T-helper 17 cell (primary cell): ENCODE results near the gene KRTAP4-6. TPM values are rescaled to one million over a fixed set of nuclear protein-coding genes. Genes with fewer than 3 reads are reported as not detected.
"Not testable (repeated sequence)": the region's sequence is repeated elsewhere in the genome, so short reads cannot be mapped to it uniquely, and the experiment has no call there.

ENCODE experiments used
- ATAC-seq: fragments of 150-1000 bp; cut with Tn5 transposase; 2 replicates; pipeline ENCODE4 v1.10.0; 2021; ENCODE audit warnings: mild to moderate bottlenecking, moderate library complexity
- DNase-seq, 3 donors: peaks; one replicate each; pipeline versions ENCODE4 v3.0.0 to v3.0.0-alpha.2; 2020 to 2021
- H3K9me3 ChIP-seq: one replicate; pipeline ENCODE4 v1.7.0; 2013; ENCODE audit warnings: low read length, mild to moderate bottlenecking; ENCODE audit not compliant: control insufficient read depth, poor library complexity, severe bottlenecking
- H3K27ac Mint-ChIP-seq: one replicate; pipeline ENCODE4 v1.8.0; 2022; ENCODE audit warnings: mild to moderate bottlenecking, moderate library complexity, mixed read lengths
- H3K27me3 Mint-ChIP-seq: one replicate; pipeline ENCODE4 v1.8.0; 2022; ENCODE audit warnings: mixed read lengths
- H3K36me3 Mint-ChIP-seq: one replicate; pipeline ENCODE4 v1.8.0; 2022; ENCODE audit warnings: low read depth, mixed read lengths
- H3K4me1 Mint-ChIP-seq: one replicate; pipeline ENCODE4 v1.8.0; 2022; ENCODE audit warnings: mild to moderate bottlenecking, mixed read lengths
- H3K4me3 Mint-ChIP-seq: one replicate; pipeline ENCODE4 v1.8.0; 2022; ENCODE audit warnings: mild to moderate bottlenecking, moderate library complexity, mixed read lengths
- total RNA-seq, 4 donors: library from RNA in 2 of 4; stranded (reverse) in 2 of 4; gene quantifications; one replicate each; pipeline ENCODE4 v1.2.3 and lab custom pipeline; 2022 to 2026

KRTAP4-6 gene
- total RNA-seq, 2 donors from 2014 or later, result not detected

DNA sequence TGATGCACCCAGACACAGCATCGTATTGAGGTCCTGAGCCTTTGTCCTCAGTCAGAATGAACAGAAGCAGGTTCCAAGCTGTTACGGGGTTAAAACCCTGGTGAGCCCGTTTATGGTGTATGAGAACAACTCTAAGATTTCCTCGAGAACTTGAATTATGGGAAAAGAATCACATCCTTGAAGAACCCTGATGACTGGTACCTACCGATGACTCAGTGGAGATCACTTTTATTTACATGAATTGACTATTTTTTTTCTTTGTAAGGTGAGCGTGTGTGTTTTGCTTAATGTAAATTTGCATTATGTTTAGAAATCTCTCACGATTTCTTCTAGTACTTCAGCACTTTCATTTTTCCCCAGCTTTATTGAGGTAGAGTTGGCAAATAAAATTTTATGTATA lies 23.5 kb upstream of the KRTAP4-6 start:
- H3K27me3 Mint-ChIP-seq, result peaks cover 29% of the 10 kb centered on the region

DNA sequence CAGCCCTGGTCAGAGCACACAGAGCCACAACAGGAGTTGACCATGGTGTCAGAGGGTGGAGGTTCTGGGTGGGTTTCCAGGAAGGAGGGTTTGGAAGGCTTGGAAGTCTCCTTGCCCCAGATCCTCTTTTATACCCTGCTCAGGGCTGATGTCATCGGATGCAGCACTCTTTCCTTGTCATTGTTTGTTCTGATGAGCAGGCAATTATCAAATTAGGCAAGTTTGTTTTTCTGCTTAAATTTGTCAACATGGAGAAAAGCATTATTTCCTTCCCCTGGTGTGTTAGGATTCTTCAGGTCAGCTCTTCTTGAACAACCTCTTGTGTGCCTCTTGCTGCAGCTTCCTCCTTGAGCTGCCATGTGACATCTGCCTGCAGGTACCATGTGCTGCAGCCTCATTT lies 20.3 kb upstream of the KRTAP4-6 start, which contains the start of gene KRTAP4-4:
Gene KRTAP4-4, minus strand, starts transcription at position 101 of the 400 bp plus-strand sequence. Its CDS starts 57 bp downstream, at position 44.
- H3K4me1 Mint-ChIP-seq, result peaks cover 3% of the 10 kb centered on the region
- H3K27ac Mint-ChIP-seq, result no peak within 1 kb of the TSS
- DNase-seq (no peak), ATAC-seq (no peak)
- H3K36me3 Mint-ChIP-seq, result peaks cover 3% of the 10 kb centered on the region
- H3K27me3 Mint-ChIP-seq, result peaks cover 56% of the 10 kb centered on the region
- H3K4me3 Mint-ChIP-seq, result no peak within 1 kb of the TSS
- H3K9me3 ChIP-seq, result no peaks in the 10 kb centered on the region

More for the DNA sequence above, 23.5 kb upstream of the KRTAP4-6 start:
- DNase-seq (no peak), ATAC-seq (no peak)
- H3K36me3 Mint-ChIP-seq, result peaks cover 3% of the 10 kb centered on the region
- H3K27ac Mint-ChIP-seq, result no peak overlapping the region
- no peaks in the 10 kb centered on the region for H3K9me3 ChIP-seq
- no peak overlapping the region for H3K4me3 Mint-ChIP-seq
- H3K4me1 Mint-ChIP-seq, result peaks cover 3% of the 10 kb centered on the region

DNA sequence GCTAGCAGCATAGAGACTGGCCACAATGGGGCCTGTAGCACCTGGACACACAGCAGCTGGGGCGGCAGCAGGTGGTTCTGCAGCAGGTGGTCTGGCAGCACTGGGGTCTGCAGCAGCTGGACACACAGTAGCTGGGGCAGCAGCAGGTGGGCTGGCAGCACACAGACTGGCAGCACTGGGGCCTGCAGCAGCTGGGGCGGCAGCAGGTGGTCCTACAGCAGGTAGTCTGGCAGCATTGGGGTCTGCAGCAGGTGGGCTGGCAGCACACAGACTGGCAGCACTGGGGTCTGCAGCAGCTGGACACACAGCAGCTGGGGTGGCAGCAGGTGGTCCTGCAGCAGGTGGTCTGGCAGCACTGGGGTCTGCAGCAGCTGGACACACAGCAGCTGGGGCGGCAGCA lies 19.8 kb upstream of the KRTAP4-6 start:
- peaks cover 57% of the 10 kb centered on the region for H3K27me3 Mint-ChIP-seq
- H3K4me3 Mint-ChIP-seq, ATAC-seq, H3K27ac Mint-ChIP-seq, DNase-seq, H3K4me1 Mint-ChIP-seq, H3K36me3 Mint-ChIP-seq, H3K9me3 ChIP-seq: not testable (repeated sequence)

DNA sequence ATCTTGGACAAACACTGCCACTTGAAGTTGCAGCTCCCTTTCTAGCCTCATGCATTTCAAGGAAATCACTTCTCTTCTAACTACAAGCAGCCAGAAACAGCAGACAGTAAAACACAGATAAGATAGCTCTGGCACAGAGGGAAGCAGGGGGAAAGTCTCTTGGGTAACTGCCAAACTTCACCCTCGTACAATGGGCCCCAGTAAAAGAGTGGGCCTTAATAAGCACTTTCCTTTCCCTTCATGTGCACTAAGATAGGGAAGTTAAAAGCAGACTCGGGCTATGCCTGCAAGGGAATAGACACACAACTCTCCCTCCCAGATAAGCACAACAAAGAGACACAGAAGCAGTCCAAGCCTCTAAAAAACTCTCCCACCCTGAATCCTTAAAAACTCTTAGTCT lies 13.5 kb upstream of the KRTAP4-6 start:
- DNase-seq (no peak), ATAC-seq (no peak)
- H3K4me3 Mint-ChIP-seq, result no peak overlapping the region
- no peaks in the 10 kb centered on the region for H3K9me3 ChIP-seq
- H3K4me1 Mint-ChIP-seq, result peaks cover 6% of the 10 kb centered on the region
- peaks cover 48% of the 10 kb centered on the region for H3K27me3 Mint-ChIP-seq
- no peak overlapping the region for H3K27ac Mint-ChIP-seq
- no peaks in the 10 kb centered on the region for H3K36me3 Mint-ChIP-seq

DNA sequence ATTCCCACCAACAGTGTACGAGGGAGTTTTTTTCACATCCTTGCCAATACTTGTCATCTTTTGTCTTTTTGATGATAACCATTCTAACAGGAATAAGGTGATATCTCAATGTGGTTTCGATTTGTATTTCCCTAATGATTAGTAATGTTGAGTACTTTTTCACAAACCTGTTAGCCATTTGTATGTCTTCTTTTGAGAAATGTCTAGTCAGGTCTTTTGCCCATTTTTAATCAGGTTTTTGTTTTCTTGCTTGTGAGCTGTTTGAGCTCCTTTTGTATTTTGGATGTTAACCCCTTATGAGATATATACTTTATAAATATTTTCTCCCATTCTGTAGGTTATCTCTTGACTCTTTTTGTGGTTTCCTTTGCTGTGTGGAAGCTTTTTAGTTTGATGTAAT lies 11.2 kb upstream of the KRTAP4-6 start:
- H3K27me3 Mint-ChIP-seq, result peaks cover 30% of the 10 kb centered on the region
- ATAC-seq (no peak), DNase-seq (no peak)
- H3K36me3 Mint-ChIP-seq, result no peaks in the 10 kb centered on the region
- no peak overlapping the region for H3K27ac Mint-ChIP-seq
- no peaks in the 10 kb centered on the region for H3K9me3 ChIP-seq
- H3K4me3 Mint-ChIP-seq, result no peak overlapping the region
- H3K4me1 Mint-ChIP-seq, result peaks cover 6% of the 10 kb centered on the region

DNA sequence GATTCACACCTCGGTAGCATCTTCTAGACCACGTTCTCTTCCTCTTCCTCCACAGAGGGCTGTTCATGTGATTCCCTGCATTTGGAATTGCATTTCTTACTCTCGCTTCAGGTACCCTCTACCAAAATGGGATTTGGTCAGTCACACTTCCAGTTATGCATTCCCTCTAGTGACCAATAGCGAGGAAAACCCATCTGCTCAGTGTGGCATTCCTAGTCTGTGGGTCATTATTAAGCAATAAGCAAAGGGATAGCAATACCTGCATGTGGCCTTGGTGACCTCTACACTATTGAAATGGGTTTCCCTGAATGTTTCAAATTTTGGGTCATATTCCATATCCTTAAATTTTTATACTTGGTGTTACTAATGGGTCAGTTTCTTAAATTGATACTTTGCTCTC lies 9.7 kb upstream of the KRTAP4-6 start:
- no peak overlapping the region for H3K4me3 Mint-ChIP-seq
- ATAC-seq, result no peak
- H3K36me3 Mint-ChIP-seq, result no peaks in the 10 kb centered on the region
- H3K9me3 ChIP-seq, result no peaks in the 10 kb centered on the region
- no peak for DNase-seq
- peaks cover 20% of the 10 kb centered on the region for H3K27me3 Mint-ChIP-seq
- peaks cover 7% of the 10 kb centered on the region for H3K4me1 Mint-ChIP-seq
- H3K27ac Mint-ChIP-seq, result no peak overlapping the region

DNA sequence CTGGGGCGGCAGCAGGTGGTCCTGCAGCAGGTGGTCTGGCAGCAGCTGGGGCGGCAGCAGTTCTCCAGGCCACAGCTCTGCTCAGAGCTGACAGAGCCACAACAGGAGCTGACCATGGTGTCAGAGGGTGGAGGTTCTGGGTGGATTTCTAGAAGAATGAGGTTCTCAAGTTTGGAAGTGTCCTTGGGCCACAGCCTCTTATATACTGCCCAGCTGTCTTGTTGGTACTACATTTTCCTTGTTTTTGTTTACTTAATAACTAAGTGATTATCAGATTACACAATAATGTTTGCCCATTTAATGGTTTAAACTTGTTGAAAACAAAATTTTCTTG lies 9.3 kb upstream of the KRTAP4-6 start, which contains the start of gene KRTAP4-5:
Gene KRTAP4-5, minus strand, starts transcription at position 174 of the 334 bp plus-strand sequence. Its CDS starts 58 bp downstream, at position 116.
- no peak for DNase-seq
- Mint-ChIP-seq H3K27me3 (peaks cover 17% of the 10 kb centered on the region), H3K27ac (peak within 1 kb of the TSS; percentile 56), H3K4me3 (no peak within 1 kb of the TSS), H3K4me1 (peaks cover 8% of the 10 kb centered on the region), H3K36me3 (no peaks in the 10 kb centered on the region)
- no peak for ATAC-seq
- no peaks in the 10 kb centered on the region for H3K9me3 ChIP-seq

DNA sequence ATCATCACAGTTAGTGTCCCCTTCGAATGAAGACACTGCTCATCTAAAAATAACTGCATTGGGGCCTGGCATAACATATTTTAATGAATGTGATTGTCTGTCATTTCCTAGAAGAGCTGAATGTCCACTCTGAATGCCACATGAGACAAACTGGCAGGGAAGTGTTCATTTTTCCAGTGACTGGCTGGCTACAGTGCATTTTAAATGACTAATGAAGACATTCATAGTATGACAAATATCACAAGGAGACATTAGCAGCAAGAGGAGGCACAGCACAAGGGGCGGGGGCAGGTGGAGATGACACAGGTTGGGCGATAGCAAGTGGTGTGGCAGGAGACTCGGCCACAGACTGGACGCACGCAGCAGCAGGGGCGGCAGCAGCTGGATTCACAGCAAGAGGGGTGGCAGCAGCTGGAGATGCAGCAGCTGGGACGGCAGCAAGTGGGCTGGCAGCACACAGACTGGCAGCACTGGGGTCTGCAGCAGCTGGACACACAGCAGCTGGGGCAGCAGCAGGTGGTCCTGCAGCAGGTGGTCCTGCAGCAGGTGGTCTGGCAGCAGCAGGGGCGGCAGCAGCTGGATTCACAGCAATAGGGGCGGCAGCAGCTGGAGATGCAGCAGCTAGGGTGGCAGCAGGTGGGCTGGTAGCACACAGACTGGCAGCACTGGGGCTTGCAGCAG lies 8.8 kb upstream of the KRTAP4-6 start:
- not testable (repeated sequence) for ATAC-seq, H3K36me3 Mint-ChIP-seq, H3K4me1 Mint-ChIP-seq, H3K4me3 Mint-ChIP-seq, DNase-seq, H3K9me3 ChIP-seq
- peaks cover 12% of the 10 kb centered on the region for H3K27me3 Mint-ChIP-seq
- H3K27ac Mint-ChIP-seq, result peak overlapping the region; percentile 56

DNA sequence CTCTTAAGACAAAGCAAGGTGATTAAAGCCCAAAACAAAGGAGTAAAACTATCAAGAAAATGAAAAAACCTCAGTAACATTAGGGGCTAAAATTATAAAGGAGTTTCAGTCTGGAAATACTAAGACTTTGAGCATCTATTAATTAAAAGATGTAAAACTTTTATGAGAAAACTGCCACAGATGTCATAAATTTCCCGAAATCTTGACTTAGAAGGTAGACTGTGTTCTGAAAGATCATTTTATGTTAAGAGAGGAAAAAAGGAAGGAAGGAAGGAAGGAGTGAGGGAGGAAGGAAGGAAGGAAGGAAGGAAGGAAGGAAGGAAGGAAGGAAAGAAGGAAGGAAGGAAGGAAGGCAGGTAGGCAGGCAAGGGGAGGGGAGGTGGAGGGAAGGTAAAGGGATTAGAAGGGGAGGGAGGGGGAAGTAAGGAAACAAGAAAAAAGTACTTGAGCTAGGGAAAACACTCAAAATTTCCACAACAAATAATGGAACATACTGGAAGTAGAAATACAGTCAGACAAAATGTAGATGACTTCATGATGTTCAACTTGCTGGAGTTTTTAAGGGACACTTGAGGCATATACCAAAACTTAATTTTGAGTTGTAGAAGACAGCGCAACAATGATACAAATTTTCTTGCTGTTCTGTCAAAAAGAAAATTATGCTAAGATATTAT lies 7.3 kb upstream of the KRTAP4-6 start:
- peaks cover 5% of the 10 kb centered on the region for H3K4me1 Mint-ChIP-seq

DNA sequence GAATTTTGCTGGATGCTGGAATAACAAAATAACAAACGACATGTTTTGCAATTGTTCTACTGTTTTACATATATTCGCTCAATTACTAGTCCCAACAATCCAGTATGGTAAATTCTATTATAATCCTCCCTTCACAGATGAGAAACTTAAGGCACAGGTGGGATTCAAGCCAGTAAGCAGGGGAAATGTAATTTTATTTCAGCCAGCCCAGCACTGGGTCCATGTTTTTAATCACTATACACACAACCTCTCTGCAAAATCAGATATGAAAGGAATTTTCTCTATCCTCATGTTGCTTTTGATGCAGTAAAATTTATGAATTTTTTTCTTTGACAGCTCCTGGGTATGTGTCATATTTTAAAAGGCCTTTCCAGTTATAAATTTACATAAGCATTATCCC lies 4.9 kb upstream of the KRTAP4-6 start:
- H3K4me1 Mint-ChIP-seq, result peaks cover 5% of the 10 kb centered on the region
- no peak for DNase-seq
- peaks cover 5% of the 10 kb centered on the region for H3K9me3 ChIP-seq
- H3K4me3 Mint-ChIP-seq, result no peak overlapping the region
- H3K27me3 Mint-ChIP-seq, result peaks cover 5% of the 10 kb centered on the region
- no peak overlapping the region for H3K27ac Mint-ChIP-seq
- no peaks in the 10 kb centered on the region for H3K36me3 Mint-ChIP-seq
- ATAC-seq, result no peak

More for the DNA sequence above, 7.3 kb upstream of the KRTAP4-6 start:
- peaks cover 5% of the 10 kb centered on the region for H3K9me3 ChIP-seq
- no peaks in the 10 kb centered on the region for H3K36me3 Mint-ChIP-seq
- no peak overlapping the region for H3K4me3 Mint-ChIP-seq
- DNase-seq (no peak), ATAC-seq (no peak)
- H3K27ac Mint-ChIP-seq, result no peak overlapping the region
- peaks cover 5% of the 10 kb centered on the region for H3K27me3 Mint-ChIP-seq

DNA sequence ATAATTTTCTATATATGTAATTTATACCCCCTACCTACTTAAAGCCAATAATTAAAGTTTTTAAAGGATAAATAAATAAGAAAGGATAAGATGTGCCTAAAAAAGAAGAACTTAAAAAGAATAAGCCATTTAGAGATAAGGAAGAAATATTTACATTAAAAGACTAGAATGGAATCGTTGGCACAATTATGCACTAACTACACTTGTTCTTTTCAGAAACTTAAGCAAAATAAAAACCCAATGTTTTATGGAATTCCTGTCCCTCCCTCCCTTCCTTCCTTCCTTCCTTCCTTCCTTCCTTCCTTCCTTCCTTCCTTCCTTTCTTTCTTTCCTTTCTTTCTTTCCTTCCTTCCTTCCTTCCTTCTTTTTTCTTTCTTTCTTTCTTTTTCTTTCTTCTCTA lies 4.5 kb upstream of the KRTAP4-6 start:
- Mint-ChIP-seq H3K27ac (no peak overlapping the region), H3K36me3 (no peaks in the 10 kb centered on the region), H3K4me1 (peaks cover 5% of the 10 kb centered on the region), H3K27me3 (peaks cover 5% of the 10 kb centered on the region), H3K4me3 (no peak overlapping the region)
- DNase-seq, result no peak
- H3K9me3 ChIP-seq, result peaks cover 5% of the 10 kb centered on the region
- no peak for ATAC-seq

DNA sequence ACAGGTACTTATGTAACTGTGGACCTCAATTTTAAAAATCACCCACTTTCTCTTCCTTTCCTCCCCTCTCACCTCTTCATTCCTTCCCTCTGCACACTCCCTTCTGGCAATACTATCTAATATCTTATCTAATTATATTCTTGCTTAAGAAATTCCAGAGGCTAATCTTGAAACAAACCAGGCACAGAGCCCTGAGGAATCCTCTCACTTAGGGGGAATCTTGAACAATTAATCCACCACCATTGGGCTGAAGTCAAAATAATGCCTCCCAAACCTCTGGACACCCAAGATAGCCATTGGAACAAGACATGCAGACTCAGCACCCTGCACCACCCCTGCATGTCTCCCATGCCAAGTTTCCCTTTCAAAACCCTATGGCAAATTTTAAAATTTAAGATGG lies 1.0 kb upstream of the KRTAP4-6 start:
- Mint-ChIP-seq H3K4me3 (no peak overlapping the region), H3K36me3 (peaks cover 5% of the 10 kb centered on the region), H3K27ac (no peak overlapping the region), H3K4me1 (peaks cover 2% of the 10 kb centered on the region), H3K27me3 (no peaks in the 10 kb centered on the region)
- DNase-seq (no peak), ATAC-seq (no peak)
- peaks cover 5% of the 10 kb centered on the region for H3K9me3 ChIP-seq

DNA sequence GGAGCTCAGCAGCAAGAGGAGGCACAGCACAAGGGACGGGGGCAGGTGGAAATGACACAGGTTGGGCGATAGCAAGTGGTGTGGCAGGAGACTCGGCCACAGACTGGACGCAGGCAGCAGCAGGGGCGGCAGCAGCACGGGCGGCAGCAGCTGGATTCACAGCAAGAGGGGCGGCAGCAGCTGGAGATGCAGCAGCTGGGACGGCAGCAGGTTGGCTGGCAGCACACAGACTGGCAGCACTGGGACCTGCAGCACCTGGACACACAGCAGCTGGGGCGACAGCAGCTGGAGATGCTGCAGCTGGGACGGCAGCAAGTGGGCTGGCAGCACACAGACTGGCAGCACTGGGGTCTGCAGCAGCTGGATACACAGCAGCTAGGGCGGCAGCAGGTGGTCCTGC lies 479 bp downstream of the KRTAP4-6 start:
- ATAC-seq, H3K27ac Mint-ChIP-seq, H3K27me3 Mint-ChIP-seq: not testable (repeated sequence)

More for the DNA sequence above, 479 bp downstream of the KRTAP4-6 start:
- not testable (repeated sequence) for H3K4me3 Mint-ChIP-seq, H3K9me3 ChIP-seq, DNase-seq, H3K4me1 Mint-ChIP-seq, H3K36me3 Mint-ChIP-seq
